GM18909 (cell line): ENCODE results near the gene RNF5.
"Not testable (repeated sequence)": the region's sequence is repeated elsewhere in the genome, so short reads cannot be mapped to it uniquely, and the experiment has no call there.

Experiments
- ATAC-seq: cut with Tn5 transposase; IDR thresholded peaks from one replicate; pipeline ENCODE4 v1.9.1; 2021; ENCODE audit warnings: mild to moderate bottlenecking; ENCODE audit not compliant: unreplicated experiment, poor library complexity

Gene RNF5

DNA sequence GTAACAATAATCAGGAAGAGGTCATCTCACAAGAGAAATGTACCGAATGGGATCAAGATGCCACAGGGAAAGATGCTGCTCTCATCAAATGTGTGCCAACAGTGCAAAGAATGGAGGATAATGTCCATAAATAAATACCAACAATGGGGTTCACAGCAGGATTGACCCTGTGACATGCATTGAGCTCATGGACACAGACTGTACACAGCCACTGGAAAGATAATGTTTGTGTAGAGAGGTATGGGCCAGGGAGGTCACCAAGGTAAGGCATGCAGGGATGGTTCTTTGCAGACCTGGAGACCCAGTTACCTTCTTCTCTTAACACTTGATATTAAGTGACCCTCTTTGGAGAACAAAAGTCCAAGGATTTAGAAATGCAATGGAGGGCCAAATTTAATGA lies 3.8 kb upstream of the RNF5 start:
- ATAC-seq = no peak

DNA sequence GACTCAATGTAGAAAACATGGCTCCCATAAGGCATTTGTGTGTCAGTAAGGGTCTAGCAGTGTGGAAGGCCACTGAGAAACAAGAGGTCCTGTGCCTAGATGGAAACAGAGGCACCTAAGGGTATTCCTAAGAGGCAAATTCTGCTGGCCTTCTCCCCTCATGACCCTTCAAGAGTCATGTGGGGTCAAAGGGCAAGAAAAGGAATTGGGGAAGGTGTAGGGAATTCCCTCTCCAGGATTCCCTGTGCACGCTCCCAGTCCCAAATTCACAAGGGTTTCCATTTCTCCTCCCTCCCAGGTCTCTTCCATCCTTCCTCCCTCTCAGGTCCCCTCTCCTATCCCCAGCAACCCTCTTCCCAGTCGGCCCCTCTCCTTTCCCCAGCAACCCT lies 2.9 kb upstream of the RNF5 start:
- ATAC-seq = no peak

- peak; percentile 40 for ATAC-seq
Measured at GRCh38 chr6:32175711-32176475, 2.3 kb upstream of the RNF5 start, which contains the start of gene AGPAT1. Gene AGPAT1, minus strand, starts transcription at chr6:32176084. Its CDS starts 4,588 bp downstream, at chr6:32171496.

GRCh38 chr6:32176476-32177182 lies 1.6 kb upstream of the RNF5 start:
- ATAC-seq = no peak

DNA sequence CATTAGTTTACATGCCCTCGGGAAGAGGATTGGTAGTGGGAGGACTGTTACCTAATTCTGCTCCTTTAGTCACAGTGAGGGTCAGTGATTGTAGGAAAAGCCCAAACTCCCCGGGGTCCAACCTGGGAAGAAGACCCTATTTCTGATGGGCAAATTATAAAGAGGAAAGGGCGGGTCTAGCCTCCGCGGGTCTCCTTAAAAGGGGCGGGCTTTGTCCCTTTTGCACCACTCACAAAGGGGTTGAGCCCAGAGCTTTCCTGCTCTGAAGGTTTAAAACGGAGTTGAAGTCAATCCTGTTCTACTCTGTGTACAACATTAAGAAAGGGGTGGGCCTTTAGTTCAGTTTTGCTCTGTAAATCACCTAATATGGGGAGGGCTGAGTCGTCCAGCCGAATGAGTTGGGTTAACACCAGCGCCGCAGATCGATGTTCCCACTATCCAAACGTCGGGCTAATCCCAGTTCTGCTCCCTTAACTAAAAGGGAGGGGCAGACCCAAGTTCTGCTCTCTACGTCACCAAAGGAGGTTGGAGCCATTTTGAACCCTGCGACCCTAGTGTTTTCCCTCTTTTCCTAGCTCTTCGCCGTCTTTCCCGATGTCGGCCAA lies 920 bp upstream of the RNF5 start:
- ATAC-seq = peak; percentile 1

DNA sequence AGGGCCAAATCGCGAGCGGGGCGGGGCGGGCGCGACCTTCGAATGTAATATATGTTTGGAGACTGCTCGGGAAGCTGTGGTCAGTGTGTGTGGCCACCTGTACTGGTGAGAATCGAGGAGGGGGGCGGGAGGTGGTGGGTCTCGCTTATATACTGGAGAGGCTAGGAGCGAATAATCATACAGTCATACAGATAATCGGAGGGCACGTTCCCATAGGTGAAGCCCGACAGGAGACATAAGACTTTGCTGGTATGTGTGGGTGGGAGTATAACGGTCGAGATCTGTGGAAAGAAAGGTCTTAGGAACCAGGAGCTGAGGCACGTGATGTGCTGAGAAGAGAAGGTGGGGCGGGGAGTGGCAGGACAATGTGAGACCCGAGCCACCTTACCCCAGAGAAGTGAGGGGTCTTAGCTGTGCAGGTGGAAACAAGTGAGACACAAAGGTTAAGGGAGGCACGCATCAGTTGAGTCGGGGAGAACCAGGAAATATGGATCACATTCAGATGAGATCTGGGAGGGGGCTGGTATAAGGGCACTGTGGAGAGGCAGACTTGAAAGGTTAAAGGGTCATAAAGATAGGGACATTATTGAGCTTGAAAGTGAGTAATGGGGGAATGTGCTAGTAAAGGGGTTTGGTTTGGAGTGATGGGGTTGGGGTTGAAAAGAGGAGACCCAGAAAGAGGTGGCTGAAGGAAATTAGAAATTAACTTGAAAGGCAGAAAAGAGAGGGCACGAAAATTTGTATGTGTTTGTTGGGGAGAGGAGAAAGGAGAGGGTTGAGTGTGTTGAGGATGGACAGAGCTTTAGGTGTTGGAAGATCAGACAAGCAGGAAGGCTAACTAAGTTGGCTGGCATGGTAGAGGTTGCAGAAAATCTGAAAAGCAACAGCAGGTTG lies 589 bp downstream of the RNF5 start:
- no peak for ATAC-seq

DNA sequence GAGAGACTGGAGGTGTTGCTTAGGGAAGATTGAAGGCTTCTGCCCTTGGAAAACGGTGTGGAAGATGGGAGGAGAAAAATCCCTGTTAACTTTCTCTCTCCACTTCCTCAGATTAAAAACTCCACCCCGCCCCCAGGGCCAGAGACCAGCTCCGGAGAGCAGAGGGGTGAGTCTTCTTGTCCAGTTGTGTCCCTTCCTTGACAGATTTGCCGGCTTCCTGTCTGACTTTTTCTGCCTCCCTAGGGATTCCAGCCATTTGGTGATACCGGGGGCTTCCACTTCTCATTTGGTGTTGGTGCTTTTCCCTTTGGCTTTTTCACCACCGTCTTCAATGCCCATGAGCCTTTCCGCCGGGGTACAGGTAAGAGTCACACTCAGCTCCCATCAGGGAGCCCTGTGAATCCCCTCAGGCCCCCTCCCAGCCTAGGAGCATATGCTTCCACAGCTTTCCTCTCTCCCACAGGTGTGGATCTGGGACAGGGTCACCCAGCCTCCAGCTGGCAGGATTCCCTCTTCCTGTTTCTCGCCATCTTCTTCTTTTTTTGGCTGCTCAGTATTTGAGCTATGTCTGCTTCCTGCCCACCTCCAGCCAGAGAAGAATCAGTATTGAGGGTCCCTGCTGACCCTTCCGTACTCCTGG lies 1.7 kb downstream of the RNF5 start:
- no peak for ATAC-seq

DNA sequence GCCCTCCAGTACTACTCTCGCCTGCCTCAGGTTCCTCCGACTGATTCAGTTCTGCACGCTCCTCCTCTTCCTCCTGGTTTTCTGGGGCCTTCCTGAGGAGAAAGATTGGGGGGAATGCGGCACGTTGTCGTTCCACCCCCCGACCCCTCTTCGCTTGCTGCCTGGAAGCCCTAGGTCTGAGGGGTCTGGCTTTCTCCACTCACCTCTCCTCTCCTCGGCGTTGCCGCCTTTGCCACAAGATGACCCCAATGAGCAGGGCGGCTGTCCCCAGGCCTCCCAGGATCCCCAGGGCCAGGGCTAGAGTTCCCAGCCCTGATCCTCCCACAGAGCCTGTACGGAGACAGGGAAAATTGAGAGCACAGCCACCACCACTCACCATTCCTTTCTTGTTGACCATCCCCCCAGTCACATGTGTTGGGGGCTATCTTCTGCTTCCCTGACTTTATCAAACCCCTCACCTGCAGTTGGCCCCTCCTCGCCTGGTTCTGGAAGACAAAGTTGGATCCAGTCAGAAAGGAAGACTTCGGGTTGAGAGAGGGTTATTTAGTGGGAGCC lies 3.0 kb downstream of the RNF5 start:
- no peak for ATAC-seq

DNA sequence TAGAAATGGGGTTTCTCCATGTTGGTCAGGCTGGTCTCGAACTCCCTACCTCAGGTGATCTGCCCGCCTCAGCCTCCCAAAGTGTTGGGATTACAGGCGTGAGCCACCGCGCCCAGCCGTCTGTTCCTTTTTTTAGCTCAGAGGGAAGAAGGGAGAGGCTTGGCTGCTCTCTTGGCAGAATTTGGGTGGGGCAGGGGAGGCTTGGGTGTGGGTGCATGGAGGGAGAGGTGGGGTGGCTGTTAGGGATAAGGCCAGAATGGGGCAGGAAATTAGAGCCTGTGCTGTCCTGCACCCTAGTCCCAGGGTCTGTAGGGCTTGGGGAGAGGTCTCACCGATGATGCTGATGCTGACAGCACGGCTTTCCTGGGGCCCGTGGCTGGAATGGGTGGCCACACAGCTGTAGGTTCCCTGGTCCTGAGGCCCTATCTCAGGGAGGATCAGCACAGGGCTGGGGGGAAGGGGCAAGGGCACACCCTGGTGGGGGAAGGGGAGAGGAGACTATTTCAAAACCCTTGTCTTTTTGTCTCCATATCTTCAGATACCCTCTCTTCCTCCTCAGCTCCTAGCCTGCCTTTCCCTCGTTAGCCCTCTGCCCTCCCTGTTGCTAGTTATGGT lies 3.8 kb downstream of the RNF5 start:
- no peak for ATAC-seq

GRCh38 chr6:32182555-32182981 lies 4.4 kb downstream of the RNF5 start:
- ATAC-seq = no peak

DNA sequence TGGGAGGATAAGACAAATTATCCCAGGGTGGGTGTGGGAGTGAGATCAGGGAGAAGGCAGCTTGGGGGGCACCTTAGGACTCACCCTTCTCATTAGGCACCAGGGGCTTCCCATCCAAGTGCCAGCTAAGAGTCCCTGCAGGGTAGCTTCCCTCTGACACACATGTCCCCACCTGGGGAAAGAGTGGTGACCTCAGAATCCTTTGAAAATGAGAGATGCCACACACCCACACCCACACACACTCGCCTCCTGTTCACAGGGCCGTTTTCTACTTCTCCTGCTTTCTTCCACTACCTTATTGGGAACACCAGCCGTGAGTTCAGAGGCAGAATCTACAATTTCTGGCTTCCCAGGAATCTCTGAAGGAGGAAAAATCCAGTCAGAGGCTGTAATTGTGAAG lies 4.8 kb downstream of the RNF5 start:
- ATAC-seq = no peak

GRCh38 chr6:32183483-32184083 lies 5.4 kb downstream of the RNF5 start:
- ATAC-seq = no peak

- ATAC-seq = no peak
Measured at GRCh38 chr6:32184084-32184640, 6.0 kb downstream of the RNF5 start, which contains the start of gene AGER. Gene AGER, minus strand, starts transcription at chr6:32184253. Its CDS starts 31 bp downstream, at chr6:32184222.

DNA sequence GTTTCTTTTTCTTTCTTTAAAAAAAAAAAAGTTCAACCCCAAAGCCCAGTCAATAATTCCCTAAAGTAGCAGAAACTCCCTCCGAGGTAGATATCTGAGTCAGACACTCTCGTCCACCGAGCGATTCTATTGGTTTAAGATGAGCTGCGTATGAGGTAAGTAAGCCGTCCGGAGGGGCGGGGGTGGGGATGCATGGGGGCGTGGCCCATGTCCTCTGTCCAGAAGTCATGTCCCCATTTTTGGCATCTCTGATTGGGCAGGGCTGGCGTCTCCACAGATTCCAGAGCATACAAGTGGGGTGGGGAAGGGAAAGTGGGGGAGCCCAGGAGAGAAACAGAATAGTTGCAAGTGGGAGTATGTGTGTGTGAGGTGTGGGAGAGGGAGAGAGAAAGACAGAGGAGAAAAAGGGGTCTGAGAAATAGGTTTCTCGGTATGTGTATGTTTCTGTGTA lies 7.5 kb downstream of the RNF5 start:
- not testable (repeated sequence) for ATAC-seq

- not testable (repeated sequence) for ATAC-seq
Measured at GRCh38 chr6:32186151-32186840, 8.1 kb downstream of the RNF5 start.

DNA sequence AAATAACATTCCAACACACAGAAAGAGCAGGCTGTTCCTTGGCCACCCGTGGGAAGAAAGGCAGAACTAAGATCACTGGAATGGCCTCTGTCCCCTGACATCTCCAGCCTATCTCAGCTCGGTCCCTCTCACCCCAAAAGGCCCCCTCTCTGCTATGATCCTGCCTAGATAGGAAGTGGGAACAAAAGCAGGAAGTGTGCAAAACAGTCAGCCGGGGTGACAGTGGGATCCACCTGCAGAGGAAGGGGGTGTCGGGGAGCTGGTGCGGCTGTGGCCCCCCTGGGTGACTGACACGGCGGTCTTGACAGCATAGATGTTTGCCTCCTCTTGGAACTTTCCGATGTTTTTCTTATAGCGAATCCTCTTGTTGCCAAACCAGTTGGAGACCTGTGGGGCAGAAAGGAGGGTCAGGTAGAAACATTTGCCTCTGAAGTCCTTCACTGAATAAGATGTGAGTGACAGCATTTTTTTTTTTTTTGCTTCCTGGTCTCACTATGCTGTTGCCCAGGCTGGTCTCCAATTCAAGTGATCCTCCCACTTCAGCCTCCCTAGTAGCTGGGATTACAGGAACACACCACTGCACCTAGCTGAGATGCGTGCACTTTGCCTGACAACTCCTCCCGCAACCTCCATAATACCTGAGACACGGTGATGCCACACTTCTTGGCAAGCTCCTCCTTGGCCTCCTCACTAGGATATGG lies 9.0 kb downstream of the RNF5 start:
- no peak for ATAC-seq

- ATAC-seq = not testable (repeated sequence)
Measured at GRCh38 chr6:32187725-32188380, 9.6 kb downstream of the RNF5 start.
